SK-N-SH treated with all-trans-retinoic acid at 6 μM for 48 hours (cell line): ENCODE measurements around the gene MAPK7.

Source experiments
- ATAC-seq: fragments of 200-7000 bp; cut with Tn5 transposase; 3 replicates; pipeline ENCODE4 v1.9.1; 2020; ENCODE audit warnings: mild to moderate bottlenecking, moderate library complexity
- ARNTL ChIP-seq: fragments of 450-650 bp; formaldehyde crosslinking; IDR thresholded peaks from 2 replicates; pipeline ENCODE4 v1.5.0; 2020; ENCODE audit warnings: low read depth, mild to moderate bottlenecking, moderate library complexity, borderline replicate concordance
- BACH2 ChIP-seq: fragments of 250-450 bp; sonication (Bioruptor Pico); IDR thresholded peaks from 2 replicates; pipeline ENCODE4 v1.9.0; 2021; ENCODE audit warnings: mild to moderate bottlenecking, borderline replicate concordance
- CSDC2 ChIP-seq: fragments of 250-450 bp; sonication (Bioruptor Pico); IDR thresholded peaks from 2 replicates; pipeline ENCODE4 v1.5.0; 2020; ENCODE audit warnings: mild to moderate bottlenecking, moderate library complexity
- ESRRG ChIP-seq: fragments of 250-450 bp; sonication (Bioruptor Pico); IDR thresholded peaks from 2 replicates; pipeline ENCODE4 v1.6.1; 2021; ENCODE audit warnings: mild to moderate bottlenecking
- GLIS3 ChIP-seq: fragments of 250-450 bp; sonication (Bioruptor Pico); IDR thresholded peaks from 2 replicates; pipeline ENCODE4 v1.5.0; 2020; ENCODE audit warnings: mild to moderate bottlenecking, moderate library complexity
- OSR1 ChIP-seq: fragments of 250-450 bp; sonication (Bioruptor Pico); IDR thresholded peaks from 2 replicates; pipeline ENCODE4 v1.8.0; 2022; ENCODE audit warnings: moderate library complexity, mild to moderate bottlenecking, inconsistent platforms
- PPARA ChIP-seq: fragments of 250-450 bp; sonication (Bioruptor Pico); IDR thresholded peaks from 2 replicates; pipeline ENCODE4 v1.5.0; 2020; ENCODE audit warnings: mild to moderate bottlenecking, borderline replicate concordance
- SNAI2 ChIP-seq: fragments of 250-450 bp; sonication (Bioruptor Pico); IDR thresholded peaks from 2 replicates; pipeline ENCODE4 v1.5.0; 2020; ENCODE audit warnings: mild to moderate bottlenecking, moderate library complexity
- TCF4 ChIP-seq: fragments of 250-450 bp; sonication (Bioruptor Pico); IDR thresholded peaks from 2 replicates; pipeline ENCODE4 v1.8.0; 2021; ENCODE audit warnings: mild to moderate bottlenecking, moderate library complexity, borderline replicate concordance
- TOX ChIP-seq: fragments of 250-450 bp; sonication (Bioruptor Pico); IDR thresholded peaks from 2 replicates; pipeline ENCODE4 v1.8.0; 2021; ENCODE audit warnings: mild to moderate bottlenecking, moderate library complexity, borderline replicate concordance
- ZC3H10 ChIP-seq: fragments of 250-450 bp; sonication (Bioruptor Pico); IDR thresholded peaks from 2 replicates; pipeline ENCODE4 v1.5.1; 2021; ENCODE audit warnings: mild to moderate bottlenecking, moderate library complexity
- ZFP3 ChIP-seq: fragments of 250-450 bp; sonication (Bioruptor Pico); IDR thresholded peaks from 2 replicates; pipeline ENCODE4 v1.5.0; 2020; ENCODE audit warnings: mild to moderate bottlenecking, moderate library complexity
- ZFP30 ChIP-seq: fragments of 450-650 bp; formaldehyde crosslinking; IDR thresholded peaks from 2 replicates; pipeline ENCODE4 v1.5.0; 2022; ENCODE audit warnings: mild to moderate bottlenecking, moderate library complexity
- ZNF565 ChIP-seq: fragments of 450-650 bp; formaldehyde crosslinking; conservative IDR thresholded peaks from 2 replicates; pipeline ENCODE4 v1.5.0; 2020; ENCODE audit warnings: low read depth, mild to moderate bottlenecking, moderate library complexity
- ZNF70 ChIP-seq: fragments of 450-650 bp; formaldehyde crosslinking; IDR thresholded peaks from 2 replicates; pipeline ENCODE4 v1.5.0; 2020; ENCODE audit warnings: mild to moderate bottlenecking, moderate library complexity
- ZNF8 ChIP-seq: fragments of 450-650 bp; formaldehyde crosslinking; IDR thresholded peaks from 2 replicates; pipeline ENCODE4 v1.5.0; 2020; ENCODE audit warnings: mild to moderate bottlenecking, moderate library complexity
- TF ChIP-seq, protein P1 (sequence below): fragments of 250-450 bp; sonication (Bioruptor Pico); IDR thresholded peaks from 2 replicates; pipeline ENCODE4 v1.5.1; 2021; ENCODE audit warnings: mild to moderate bottlenecking, moderate library complexity
- TF ChIP-seq, protein P2 (sequence below): fragments of 250-450 bp; sonication (Bioruptor Pico); IDR thresholded peaks from 2 replicates; pipeline ENCODE4 v1.8.0; 2021; ENCODE audit warnings: low read depth, mild to moderate bottlenecking, moderate library complexity, borderline replicate concordance
- TF ChIP-seq, protein P3 (sequence below): fragments of 250-450 bp; sonication (Bioruptor Pico); IDR thresholded peaks from 2 replicates; pipeline ENCODE4 v1.8.0; 2020; ENCODE audit warnings: mild to moderate bottlenecking, moderate library complexity, borderline replicate concordance
- TF ChIP-seq, protein P4 (sequence below): fragments of 250-450 bp; sonication (Bioruptor Pico); IDR thresholded peaks from 2 replicates; pipeline ENCODE4 v1.5.1; 2020; ENCODE audit warnings: low read depth, mild to moderate bottlenecking, moderate library complexity
- TF ChIP-seq, protein P5 (sequence below): fragments of 250-450 bp; sonication (Bioruptor Pico); IDR thresholded peaks from 2 replicates; pipeline ENCODE4 v1.5.0; 2020; ENCODE audit warnings: mild to moderate bottlenecking, moderate library complexity

Gene MAPK7

DNA sequence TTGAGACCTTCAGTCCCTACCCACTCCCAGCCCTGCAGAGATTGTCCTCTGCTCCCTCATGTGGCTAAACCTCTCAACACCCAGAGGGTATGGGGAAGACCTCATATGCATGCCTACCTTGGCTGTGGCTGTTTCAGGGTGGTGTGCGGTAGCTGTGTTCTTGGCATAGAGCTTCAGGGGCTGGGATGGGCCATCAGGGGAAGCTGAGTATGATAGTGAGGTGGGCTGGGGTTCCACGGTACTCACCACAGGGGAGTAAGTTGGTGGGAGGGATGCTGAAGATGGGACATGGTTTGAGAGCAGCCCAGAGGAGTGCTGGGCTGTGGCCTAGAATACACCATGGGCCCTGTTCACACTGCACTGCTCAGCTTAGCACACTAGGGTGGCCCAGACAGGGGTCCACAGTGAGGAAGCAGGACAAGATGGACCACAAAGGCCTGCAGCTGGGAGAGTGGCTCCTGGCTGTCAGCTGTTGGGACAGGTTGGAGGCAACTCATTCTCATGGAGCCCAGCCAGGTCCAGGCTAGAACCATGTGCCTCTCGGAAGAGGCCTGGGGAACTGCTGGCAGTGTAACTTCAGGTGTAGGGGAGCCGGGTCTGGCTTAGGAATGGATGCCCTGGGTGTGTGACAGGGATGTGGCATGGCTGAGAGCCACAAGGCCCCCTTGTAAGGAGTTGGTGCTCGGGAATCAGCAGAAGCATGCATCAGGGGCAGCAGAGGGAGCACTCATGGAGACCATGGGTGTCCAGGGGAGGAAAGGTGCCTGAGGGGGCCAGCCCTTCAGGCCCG is 5.6 kb downstream of the MAPK7 start:
- TF ChIP-seq ZFP3 (no peak), OSR1 (CRISPR knock-in tag) (no peak), ARNTL (CRISPR knock-in tag) (no peak), ZFP30 (CRISPR knock-in tag) (no peak), CSDC2 (CRISPR knock-in tag) (no peak), ZNF565 (no peak)
- TF ChIP-seq, protein P1, sequence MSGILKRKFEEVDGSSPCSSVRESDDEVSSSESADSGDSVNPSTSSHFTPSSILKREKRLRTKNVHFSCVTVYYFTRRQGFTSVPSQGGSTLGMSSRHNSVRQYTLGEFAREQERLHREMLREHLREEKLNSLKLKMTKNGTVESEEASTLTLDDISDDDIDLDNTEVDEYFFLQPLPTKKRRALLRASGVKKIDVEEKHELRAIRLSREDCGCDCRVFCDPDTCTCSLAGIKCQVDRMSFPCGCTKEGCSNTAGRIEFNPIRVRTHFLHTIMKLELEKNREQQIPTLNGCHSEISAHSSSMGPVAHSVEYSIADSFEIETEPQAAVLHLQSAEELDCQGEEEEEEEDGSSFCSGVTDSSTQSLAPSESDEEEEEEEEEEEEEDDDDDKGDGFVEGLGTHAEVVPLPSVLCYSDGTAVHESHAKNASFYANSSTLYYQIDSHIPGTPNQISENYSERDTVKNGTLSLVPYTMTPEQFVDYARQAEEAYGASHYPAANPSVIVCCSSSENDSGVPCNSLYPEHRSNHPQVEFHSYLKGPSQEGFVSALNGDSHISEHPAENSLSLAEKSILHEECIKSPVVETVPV (CRISPR knock-in tag): no peak
- TF ChIP-seq, protein P2, sequence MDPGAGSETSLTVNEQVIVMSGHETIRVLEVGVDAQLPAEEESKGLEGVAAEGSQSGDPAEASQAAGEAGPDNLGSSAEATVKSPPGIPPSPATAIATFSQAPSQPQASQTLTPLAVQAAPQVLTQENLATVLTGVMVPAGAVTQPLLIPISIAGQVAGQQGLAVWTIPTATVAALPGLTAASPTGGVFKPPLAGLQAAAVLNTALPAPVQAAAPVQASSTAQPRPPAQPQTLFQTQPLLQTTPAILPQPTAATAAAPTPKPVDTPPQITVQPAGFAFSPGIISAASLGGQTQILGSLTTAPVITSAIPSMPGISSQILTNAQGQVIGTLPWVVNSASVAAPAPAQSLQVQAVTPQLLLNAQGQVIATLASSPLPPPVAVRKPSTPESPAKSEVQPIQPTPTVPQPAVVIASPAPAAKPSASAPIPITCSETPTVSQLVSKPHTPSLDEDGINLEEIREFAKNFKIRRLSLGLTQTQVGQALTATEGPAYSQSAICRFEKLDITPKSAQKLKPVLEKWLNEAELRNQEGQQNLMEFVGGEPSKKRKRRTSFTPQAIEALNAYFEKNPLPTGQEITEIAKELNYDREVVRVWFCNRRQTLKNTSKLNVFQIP (CRISPR knock-in tag): no peak

DNA sequence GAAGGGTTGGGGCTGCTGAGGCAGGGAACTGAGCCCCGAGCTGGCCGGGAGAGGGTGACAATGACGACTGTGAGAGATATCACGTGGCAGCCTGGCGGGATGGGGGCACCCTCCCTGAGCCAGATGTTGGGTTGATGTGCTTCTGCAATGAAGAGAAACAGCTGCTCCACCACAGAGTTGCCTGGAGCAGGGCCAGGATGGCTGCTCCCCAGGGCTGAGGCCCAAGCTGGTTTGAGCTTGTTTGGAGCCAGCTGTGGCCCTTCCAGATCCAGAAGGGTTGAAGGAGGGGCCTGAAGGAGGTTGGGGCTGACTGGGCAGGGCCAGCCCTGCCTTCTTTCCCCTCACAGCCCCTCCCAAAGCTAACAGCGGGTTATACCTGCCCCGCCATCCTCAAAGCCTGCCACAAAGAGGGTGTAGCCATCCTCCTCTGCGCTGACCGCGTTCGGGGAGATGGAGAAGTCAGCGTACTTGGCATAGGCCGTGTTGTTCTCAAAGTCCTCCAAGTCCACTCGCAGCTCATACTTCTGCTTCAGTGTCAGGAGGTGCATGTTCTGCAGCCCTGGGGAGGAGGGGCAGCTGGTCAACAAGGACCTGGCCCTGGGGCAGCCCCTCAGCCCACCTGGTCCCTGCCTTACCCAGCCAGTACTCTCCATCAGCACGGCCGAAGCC is 6.6 kb downstream of the MAPK7 start:
- ATAC-seq: peak; percentile 5; the same call in 1 of the 3 replicates

More for the DNA sequence above, 5.6 kb downstream of the MAPK7 start:
- ATAC-seq: no peak

DNA sequence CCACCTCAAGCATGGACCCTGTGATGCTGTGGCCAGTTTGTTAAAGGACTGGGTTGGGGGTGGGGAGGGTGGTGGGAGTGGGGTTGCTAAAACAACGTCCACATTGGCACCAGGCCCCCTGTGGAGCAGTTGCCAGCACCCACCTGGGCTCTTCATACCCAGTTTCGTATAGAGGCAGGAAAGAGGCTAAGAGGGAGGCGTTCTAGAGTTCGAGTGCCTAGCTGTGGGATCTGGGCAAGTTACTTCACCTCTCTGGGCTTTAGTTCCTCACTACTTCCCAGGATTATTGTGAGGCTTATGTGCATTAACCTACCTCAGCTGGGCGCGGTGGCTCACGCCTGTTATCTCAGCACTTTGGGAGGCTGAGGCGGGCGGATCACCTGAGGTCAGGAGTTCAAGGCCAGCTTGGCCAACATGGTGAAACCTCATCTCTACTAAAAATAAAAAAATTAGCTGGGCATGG is 7.3 kb downstream of the MAPK7 start:
- ATAC-seq: no peak
- TF ChIP-seq ZNF70 (CRISPR knock-in tag): no peak
- TF ChIP-seq ESRRG (CRISPR knock-in tag): no peak
- no peak for TF ChIP-seq ZNF8 (CRISPR knock-in tag)
- TF ChIP-seq SNAI2 (CRISPR knock-in tag): no peak
- no peak for TF ChIP-seq TOX (CRISPR knock-in tag)
- TF ChIP-seq ZNF565: no peak
- no peak for TF ChIP-seq ZFP3
- TF ChIP-seq BACH2 (CRISPR knock-in tag): no peak
- TF ChIP-seq, protein P3, sequence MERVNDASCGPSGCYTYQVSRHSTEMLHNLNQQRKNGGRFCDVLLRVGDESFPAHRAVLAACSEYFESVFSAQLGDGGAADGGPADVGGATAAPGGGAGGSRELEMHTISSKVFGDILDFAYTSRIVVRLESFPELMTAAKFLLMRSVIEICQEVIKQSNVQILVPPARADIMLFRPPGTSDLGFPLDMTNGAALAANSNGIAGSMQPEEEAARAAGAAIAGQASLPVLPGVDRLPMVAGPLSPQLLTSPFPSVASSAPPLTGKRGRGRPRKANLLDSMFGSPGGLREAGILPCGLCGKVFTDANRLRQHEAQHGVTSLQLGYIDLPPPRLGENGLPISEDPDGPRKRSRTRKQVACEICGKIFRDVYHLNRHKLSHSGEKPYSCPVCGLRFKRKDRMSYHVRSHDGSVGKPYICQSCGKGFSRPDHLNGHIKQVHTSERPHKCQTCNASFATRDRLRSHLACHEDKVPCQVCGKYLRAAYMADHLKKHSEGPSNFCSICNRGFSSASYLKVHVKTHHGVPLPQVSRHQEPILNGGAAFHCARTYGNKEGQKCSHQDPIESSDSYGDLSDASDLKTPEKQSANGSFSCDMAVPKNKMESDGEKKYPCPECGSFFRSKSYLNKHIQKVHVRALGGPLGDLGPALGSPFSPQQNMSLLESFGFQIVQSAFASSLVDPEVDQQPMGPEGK (CRISPR knock-in tag): no peak
- TF ChIP-seq, protein P4, sequence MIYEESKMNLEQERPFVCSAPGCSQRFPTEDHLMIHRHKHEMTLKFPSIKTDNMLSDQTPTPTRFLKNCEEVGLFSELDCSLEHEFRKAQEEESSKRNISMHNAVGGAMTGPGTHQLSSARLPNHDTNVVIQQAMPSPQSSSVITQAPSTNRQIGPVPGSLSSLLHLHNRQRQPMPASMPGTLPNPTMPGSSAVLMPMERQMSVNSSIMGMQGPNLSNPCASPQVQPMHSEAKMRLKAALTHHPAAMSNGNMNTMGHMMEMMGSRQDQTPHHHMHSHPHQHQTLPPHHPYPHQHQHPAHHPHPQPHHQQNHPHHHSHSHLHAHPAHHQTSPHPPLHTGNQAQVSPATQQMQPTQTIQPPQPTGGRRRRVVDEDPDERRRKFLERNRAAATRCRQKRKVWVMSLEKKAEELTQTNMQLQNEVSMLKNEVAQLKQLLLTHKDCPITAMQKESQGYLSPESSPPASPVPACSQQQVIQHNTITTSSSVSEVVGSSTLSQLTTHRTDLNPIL: no peak
- no peak for TF ChIP-seq ZC3H10
- no peak for TF ChIP-seq ZFP30 (CRISPR knock-in tag)
- TF ChIP-seq GLIS3: no peak
- no peak for TF ChIP-seq PPARA
- TF ChIP-seq, protein P2 (CRISPR knock-in tag): no peak
- TF ChIP-seq TCF4 (CRISPR knock-in tag): no peak

More for the DNA sequence above, 6.6 kb downstream of the MAPK7 start:
- TF ChIP-seq TCF4 (CRISPR knock-in tag) (0 out of 2 replicates have a peak, but pooled peaks have one; percentile 39), GLIS3 (no peak)
- TF ChIP-seq, protein P5, sequence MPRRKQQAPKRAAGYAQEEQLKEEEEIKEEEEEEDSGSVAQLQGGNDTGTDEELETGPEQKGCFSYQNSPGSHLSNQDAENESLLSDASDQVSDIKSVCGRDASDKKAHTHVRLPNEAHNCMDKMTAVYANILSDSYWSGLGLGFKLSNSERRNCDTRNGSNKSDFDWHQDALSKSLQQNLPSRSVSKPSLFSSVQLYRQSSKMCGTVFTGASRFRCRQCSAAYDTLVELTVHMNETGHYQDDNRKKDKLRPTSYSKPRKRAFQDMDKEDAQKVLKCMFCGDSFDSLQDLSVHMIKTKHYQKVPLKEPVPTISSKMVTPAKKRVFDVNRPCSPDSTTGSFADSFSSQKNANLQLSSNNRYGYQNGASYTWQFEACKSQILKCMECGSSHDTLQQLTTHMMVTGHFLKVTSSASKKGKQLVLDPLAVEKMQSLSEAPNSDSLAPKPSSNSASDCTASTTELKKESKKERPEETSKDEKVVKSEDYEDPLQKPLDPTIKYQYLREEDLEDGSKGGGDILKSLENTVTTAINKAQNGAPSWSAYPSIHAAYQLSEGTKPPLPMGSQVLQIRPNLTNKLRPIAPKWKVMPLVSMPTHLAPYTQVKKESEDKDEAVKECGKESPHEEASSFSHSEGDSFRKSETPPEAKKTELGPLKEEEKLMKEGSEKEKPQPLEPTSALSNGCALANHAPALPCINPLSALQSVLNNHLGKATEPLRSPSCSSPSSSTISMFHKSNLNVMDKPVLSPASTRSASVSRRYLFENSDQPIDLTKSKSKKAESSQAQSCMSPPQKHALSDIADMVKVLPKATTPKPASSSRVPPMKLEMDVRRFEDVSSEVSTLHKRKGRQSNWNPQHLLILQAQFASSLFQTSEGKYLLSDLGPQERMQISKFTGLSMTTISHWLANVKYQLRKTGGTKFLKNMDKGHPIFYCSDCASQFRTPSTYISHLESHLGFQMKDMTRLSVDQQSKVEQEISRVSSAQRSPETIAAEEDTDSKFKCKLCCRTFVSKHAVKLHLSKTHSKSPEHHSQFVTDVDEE (CRISPR knock-in tag): peak; percentile 38; the same call in 1 of the 2 replicates
